ENCODE data around the gene CD79A.
"Not testable (repeated sequence)": the region's sequence is repeated elsewhere in the genome, so short reads cannot be mapped to it uniquely, and the experiment has no call there.

CD79A gene

GRCh38 chr19:41863209-41863931, 13.7 kb upstream of the CD79A start:
- DNase-seq = no peak

GRCh38 chr19:41864374-41864773, 12.7 kb upstream of the CD79A start:
- no peak for DNase-seq

- no peak for DNase-seq
These were observed 10.8 kb upstream of the CD79A start for GRCh38 chr19:41866284-41866683.

GRCh38 chr19:41868120-41868988, 8.7 kb upstream of the CD79A start:
- DNase-seq = no peak

GRCh38 chr19:41868989-41869300, 8.1 kb upstream of the CD79A start:
- no peak for DNase-seq

- peak; percentile 69 for DNase-seq
These were observed 7.6 kb upstream of the CD79A start for GRCh38 chr19:41869374-41869955.

GRCh38 chr19:41870401-41870873, 6.6 kb upstream of the CD79A start:
- no peak for DNase-seq

- DNase-seq = no peak
These were observed 5.3 kb upstream of the CD79A start for GRCh38 chr19:41871573-41872383.

GRCh38 chr19:41872384-41872774, 4.7 kb upstream of the CD79A start:
- no peak for DNase-seq

GRCh38 chr19:41872775-41873647, 4.1 kb upstream of the CD79A start:
- DNase-seq = peak; percentile 23

GRCh38 chr19:41875973-41876372, 1.1 kb upstream of the CD79A start:
- DNase-seq = not testable (repeated sequence)

- DNase-seq = no peak
These were observed 1.1 kb downstream of the CD79A start for GRCh38 chr19:41877916-41878905.

GRCh38 chr19:41879080-41879479, 2.0 kb downstream of the CD79A start:
- no peak for DNase-seq

- no peak for DNase-seq
These were observed 2.7 kb downstream of the CD79A start for GRCh38 chr19:41879670-41880328.

GRCh38 chr19:41880329-41880708, 3.2 kb downstream of the CD79A start:
- no peak for DNase-seq

- DNase-seq = no peak
These were observed 5.7 kb downstream of the CD79A start, which contains the start of gene ARHGEF1 for GRCh38 chr19:41882568-41883462. TSS of gene ARHGEF1 (plus strand) at chr19:41883184. CDS start at chr19:41888083, 4,899 bp downstream.

- no peak for DNase-seq
These were observed 6.4 kb downstream of the CD79A start for GRCh38 chr19:41883463-41883820.

- DNase-seq = peak; percentile 94
These were observed 7.0 kb downstream of the CD79A start for GRCh38 chr19:41883821-41884733.

All from NCI-H1436 (cell line).